ENCODE data around the gene XYLT1. TPM values are rescaled to one million over a fixed set of nuclear protein-coding genes. Genes with fewer than 3 reads are reported as not detected.

XYLT1 gene
- total RNA-seq, 2 experiments from 2014 or later = 59.4 to 60.4 TPM

DNA sequence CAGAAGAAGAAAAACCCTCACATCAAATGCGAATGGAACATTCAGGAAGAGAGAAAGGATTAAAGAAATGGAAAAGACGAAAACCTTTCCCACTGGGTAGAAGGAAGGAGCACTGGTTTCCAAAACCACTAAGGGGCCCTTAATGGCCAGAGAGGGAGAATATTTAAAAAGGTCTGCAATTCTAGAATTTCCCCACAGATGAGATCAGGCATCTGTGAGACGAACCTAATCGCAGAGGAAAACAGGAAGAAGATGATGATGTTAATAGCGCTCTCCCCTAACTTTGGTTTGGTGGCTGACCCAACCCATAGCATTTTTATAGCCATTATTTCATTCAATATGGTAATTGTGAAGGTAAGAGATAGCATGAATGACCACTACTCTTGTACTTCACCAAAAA lies 32.8 kb downstream of the XYLT1 start:
- Mint-ChIP-seq H3K4me1 (ENCODE audit: low read depth) (peaks cover 62% of the 10 kb centered on the region), H3K9me3 (ENCODE audit: insufficient read depth) (no peaks in the 10 kb centered on the region)

DNA sequence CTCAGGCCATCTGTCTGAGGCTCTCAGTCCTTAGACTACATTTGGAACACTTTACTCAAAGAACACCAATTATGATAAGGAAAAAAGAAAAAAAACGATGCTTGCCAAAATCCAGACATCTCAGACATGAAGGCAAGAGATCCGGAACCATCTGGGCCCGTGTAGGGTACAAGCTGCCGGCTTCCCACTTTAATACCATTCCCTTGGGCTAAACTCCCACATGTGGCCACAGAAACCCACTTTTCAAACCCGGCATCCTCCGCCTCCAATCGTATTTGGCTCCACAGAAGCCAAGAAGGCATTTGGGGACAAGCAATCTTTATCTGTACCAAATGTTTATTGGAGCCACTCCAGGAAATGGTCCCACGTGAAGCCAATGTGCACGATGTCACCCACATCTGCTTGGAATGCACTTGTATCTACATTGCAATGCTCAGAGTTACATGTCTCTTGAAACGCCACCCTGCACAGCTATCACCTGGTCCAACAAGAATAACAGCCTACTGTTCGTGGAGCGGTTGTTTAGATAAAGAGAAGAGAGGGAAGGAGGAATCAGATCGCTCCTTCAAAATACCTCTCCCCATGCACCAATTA lies 33.5 kb downstream of the XYLT1 start:
- no peak for ATAC-seq
- DNase-seq = no peak
- POLR2A ChIA-PET = no interaction called here
- Mint-ChIP-seq H3K4me1 (ENCODE audit: low read depth) (peaks cover 56% of the 10 kb centered on the region), H3K9me3 (ENCODE audit: insufficient read depth) (no peaks in the 10 kb centered on the region), H3K36me3 (ENCODE audit: low read depth) (peaks cover 87% of the 10 kb centered on the region), H3K4me3 (no peak overlapping the region), H3K27me3 (ENCODE audit: low read depth) (no peaks in the 10 kb centered on the region), H3K27ac (no peak overlapping the region)
- CTCF ChIA-PET = interaction anchor here (1.1 kb wide), 1 partner anchor 10 kb away, joined by 5 read pairs; no protein-coding TSS in a partner anchor

More for the DNA sequence above, 32.8 kb downstream of the XYLT1 start:
- ChIA-PET POLR2A (no interaction called here), CTCF (no interaction called here)
- no peak overlapping the region for H3K4me3 Mint-ChIP-seq
- no peak for DNase-seq
- H3K36me3 Mint-ChIP-seq (ENCODE audit: low read depth) = peaks cover 92% of the 10 kb centered on the region
- no peaks in the 10 kb centered on the region for H3K27me3 Mint-ChIP-seq (ENCODE audit: low read depth)
- ATAC-seq = no peak
- H3K27ac Mint-ChIP-seq = no peak overlapping the region

DNA sequence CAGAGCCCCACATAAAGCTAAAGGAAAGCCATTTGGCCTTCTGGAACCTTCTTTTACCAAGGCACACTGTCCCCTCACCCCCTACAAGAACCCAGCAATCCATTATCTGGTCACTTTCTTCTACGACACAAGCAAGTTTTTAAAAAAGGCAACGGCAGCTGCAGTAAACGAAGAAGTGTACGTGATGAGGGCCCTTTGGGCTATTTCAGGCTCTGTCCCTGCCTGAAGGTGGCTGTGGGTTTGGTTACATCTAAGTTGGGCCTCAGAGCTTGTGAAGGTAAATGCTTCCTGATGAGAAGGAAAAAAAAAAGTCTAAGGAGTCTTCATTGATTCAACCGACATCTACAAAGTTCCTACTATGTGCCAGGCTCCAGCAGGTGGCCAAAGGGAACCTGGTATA lies 35.4 kb downstream of the XYLT1 start:
- ChIA-PET CTCF (no interaction called here), POLR2A (no interaction called here)
- Mint-ChIP-seq H3K4me1 (ENCODE audit: low read depth) (peaks cover 42% of the 10 kb centered on the region), H3K9me3 (ENCODE audit: insufficient read depth) (no peaks in the 10 kb centered on the region), H3K27ac (no peak overlapping the region), H3K36me3 (ENCODE audit: low read depth) (peaks cover 87% of the 10 kb centered on the region), H3K27me3 (ENCODE audit: low read depth) (no peaks in the 10 kb centered on the region), H3K4me3 (no peak overlapping the region)
- ATAC-seq = no peak
- no peak for DNase-seq

DNA sequence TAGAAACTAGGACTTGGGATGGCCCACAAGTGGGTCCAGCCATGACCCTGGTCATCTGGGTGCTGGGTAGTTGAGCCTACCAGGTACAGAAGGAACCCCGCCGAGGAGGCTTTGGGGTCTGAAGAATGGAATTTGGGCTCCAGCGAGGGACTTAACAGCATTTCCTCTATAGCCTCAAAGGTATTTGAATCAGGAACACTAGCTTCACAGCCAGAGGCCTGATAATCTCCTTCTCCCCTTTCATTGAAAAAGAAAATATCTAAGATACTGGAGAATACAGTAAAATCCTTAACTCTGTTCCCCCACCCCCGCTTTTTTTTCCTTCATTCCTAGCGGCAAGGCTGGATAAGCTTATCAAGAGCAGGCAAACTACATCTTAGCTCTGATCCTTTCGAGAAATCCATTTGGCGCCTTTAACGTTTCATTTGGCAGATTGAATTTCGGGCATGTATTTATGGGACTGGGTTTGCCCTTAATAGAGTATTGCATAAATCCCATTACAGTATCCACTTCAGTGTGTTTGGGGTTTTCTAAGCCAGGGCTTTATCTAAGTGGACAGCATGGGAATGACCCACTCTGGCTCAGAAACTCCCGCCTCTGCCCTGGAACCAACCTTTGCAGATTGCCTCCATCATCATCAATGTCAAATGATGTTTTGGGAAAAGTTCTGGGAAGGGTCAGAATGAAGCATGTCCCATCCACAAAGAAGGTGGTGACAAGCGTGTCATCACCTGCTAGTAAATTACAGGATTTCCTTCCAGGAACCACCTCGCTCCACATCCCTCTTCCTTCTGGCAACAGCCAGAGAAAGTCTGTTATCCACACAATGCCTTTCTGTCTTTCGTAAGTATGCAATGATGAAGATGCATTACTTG lies 36.9 kb downstream of the XYLT1 start:
- POLR2A ChIA-PET = interaction anchor here (1.0 kb wide), 1 partner anchor 17 kb away, joined by 3 read pairs; no protein-coding TSS in a partner anchor
- Mint-ChIP-seq H3K4me3 (no peak overlapping the region), H3K27ac (no peak overlapping the region), H3K36me3 (ENCODE audit: low read depth) (peaks cover 85% of the 10 kb centered on the region), H3K9me3 (ENCODE audit: insufficient read depth) (no peaks in the 10 kb centered on the region), H3K27me3 (ENCODE audit: low read depth) (no peaks in the 10 kb centered on the region), H3K4me1 (ENCODE audit: low read depth) (peaks cover 26% of the 10 kb centered on the region)
- DNase-seq (no peak), ATAC-seq (no peak)
- CTCF ChIA-PET = interaction anchor here (1.0 kb wide), 2 partner anchors 10 to 17 kb away, joined by 3 to 4 read pairs; no protein-coding TSS in a partner anchor

DNA sequence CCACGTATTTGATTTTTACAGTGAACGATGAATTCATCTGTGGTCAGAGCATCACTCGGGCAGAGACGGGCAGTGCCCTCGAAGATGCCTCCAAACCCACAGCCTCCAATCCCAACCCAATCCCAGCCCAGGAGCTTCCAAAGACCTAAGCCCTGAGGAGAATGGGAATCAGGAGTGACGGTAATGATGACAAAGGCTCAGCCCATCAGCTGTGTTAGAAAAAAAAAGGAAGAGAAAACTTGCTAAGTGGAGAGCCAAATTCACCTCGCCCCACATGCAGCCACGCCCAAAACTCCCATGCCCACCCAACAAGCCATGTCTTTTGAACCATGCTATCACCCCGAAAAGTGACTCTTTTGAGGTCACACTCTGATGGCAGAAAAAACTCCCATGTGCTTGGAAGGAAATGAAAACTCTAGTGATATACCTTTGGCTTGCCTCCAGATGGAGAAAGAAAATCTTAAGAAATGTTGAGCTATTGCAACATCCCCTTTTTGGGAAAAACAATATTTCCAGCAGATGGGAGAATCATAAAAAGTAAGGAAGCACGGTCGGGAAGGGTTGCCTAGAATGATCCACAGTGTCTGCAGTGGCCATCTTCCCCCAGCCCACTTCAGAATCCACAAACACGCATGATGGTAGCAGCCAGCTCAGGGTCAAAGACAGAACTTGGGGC lies 37.7 kb downstream of the XYLT1 start:
- Mint-ChIP-seq H3K4me3 (no peak overlapping the region), H3K9me3 (ENCODE audit: insufficient read depth) (no peaks in the 10 kb centered on the region), H3K4me1 (ENCODE audit: low read depth) (peaks cover 19% of the 10 kb centered on the region), H3K27me3 (ENCODE audit: low read depth) (no peaks in the 10 kb centered on the region), H3K27ac (no peak overlapping the region), H3K36me3 (ENCODE audit: low read depth) (peaks cover 83% of the 10 kb centered on the region)
- ATAC-seq = no peak
- no peak for DNase-seq
- ChIA-PET CTCF (interaction anchor here (1.0 kb wide), 2 partner anchors 9 to 16 kb away, joined by 3 to 4 read pairs; no protein-coding TSS in a partner anchor), POLR2A (interaction anchor here (1.0 kb wide), 1 partner anchor 16 kb away, joined by 3 read pairs; no protein-coding TSS in a partner anchor)

DNA sequence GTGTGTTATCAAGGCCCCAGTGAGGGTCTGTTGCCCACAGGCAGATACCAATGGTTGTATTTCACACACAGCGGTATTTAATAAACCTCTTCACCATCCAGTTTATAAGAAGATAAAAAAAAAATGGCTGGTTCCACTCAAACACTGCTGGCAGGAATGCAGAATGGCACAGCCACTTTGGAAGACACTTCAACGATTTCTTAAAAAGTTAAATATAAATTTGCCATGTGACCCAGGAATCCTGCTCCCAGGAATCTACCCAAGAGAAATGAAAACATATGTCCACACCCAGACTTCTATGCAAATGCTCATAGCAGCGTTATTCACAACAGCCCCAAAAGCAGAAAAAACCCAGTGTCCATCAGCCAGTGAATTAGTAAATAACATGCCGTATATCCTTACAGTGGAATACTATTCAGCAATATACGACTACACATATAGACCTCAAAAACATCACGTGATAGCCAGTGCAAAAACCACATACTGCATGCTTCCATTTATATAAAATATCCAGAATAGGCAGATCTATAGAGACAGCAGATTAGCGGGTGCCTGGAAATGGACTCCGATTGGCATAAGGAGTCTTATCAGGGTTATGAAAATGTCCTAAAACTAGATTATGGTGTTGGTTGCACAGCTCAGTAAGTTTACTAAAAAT lies 38.7 kb downstream of the XYLT1 start:
- peaks cover 13% of the 10 kb centered on the region for H3K4me1 Mint-ChIP-seq (ENCODE audit: low read depth)
- no peak for ATAC-seq
- H3K27me3 Mint-ChIP-seq (ENCODE audit: low read depth) = no peaks in the 10 kb centered on the region
- H3K27ac Mint-ChIP-seq = no peak overlapping the region
- POLR2A ChIA-PET = no interaction called here
- no peaks in the 10 kb centered on the region for H3K9me3 Mint-ChIP-seq (ENCODE audit: insufficient read depth)
- no peak for DNase-seq
- CTCF ChIA-PET = no interaction called here
- H3K4me3 Mint-ChIP-seq = no peak overlapping the region
- peaks cover 81% of the 10 kb centered on the region for H3K36me3 Mint-ChIP-seq (ENCODE audit: low read depth)

DNA sequence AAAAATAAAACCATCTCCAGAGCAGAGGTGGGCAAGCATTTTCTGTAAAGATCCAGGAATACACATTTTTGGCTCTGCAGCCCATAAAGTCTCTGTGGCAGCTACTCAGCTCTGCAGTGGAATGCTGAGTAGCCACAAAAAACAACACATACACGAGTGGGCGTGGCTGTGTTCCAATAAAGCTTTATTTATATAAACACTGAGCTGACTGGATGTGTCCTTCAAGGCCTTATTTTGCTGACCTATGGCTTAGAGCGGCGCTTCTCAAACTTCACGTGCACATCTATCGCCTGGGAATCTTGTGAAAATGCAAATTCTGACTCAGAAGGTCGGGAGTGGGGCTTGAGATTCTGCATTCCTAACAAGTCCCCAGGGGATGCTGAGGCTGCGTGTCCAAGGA lies 39.7 kb downstream of the XYLT1 start:
- DNase-seq (no peak), ATAC-seq (no peak)
- ChIA-PET CTCF (no interaction called here), POLR2A (no interaction called here)
- Mint-ChIP-seq H3K36me3 (ENCODE audit: low read depth) (peaks cover 79% of the 10 kb centered on the region), H3K27me3 (ENCODE audit: low read depth) (no peaks in the 10 kb centered on the region), H3K4me1 (ENCODE audit: low read depth) (peaks cover 14% of the 10 kb centered on the region), H3K4me3 (no peak overlapping the region), H3K27ac (no peak overlapping the region), H3K9me3 (ENCODE audit: insufficient read depth) (no peaks in the 10 kb centered on the region)

DNA sequence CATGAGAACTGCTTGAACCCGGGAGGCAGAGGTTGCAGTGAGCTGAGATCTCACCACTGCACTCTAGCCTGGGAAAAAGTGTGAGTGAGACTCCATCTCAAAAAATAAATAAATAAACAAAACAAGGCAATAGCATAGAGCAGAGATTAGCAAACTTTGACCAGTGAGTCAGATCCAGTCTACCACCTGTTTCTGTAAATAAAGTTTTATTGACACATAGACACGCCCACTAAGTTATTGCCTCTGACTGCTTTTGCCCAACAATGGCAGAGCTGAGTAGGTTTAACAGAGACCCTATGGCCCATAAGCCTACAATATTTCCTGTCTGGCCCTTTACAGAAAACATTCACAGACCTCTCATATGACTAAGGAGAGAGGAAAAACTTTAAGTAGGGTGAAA lies 44.3 kb downstream of the XYLT1 start:
- no peak for DNase-seq
- H3K27me3 Mint-ChIP-seq (ENCODE audit: low read depth) = no peaks in the 10 kb centered on the region
- POLR2A ChIA-PET = no interaction called here
- no peak overlapping the region for H3K4me3 Mint-ChIP-seq
- H3K9me3 Mint-ChIP-seq (ENCODE audit: insufficient read depth) = no peaks in the 10 kb centered on the region
- peaks cover 65% of the 10 kb centered on the region for H3K36me3 Mint-ChIP-seq (ENCODE audit: low read depth)
- no peak overlapping the region for H3K27ac Mint-ChIP-seq
- H3K4me1 Mint-ChIP-seq (ENCODE audit: low read depth) = peaks cover 30% of the 10 kb centered on the region
- CTCF ChIA-PET = no interaction called here
- ATAC-seq = no peak

DNA sequence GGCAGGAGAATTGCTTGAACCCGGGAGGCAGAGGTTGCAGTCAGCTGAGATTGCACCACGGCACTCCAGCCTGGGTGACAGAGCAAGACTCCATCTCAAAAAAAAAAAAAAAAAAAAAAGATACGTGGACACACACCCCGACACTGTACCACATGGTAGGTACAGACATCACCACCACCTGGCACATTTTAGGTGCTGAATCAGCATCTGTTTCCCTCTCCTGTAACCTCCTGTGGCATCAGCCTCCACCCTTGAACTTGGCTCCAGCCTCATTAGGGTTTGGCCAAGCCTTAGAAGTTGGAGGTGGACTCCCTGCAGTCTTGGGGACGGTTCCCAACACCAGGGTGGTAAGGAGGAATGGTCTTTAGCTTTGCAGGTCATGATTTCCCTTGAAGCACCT lies 46.0 kb downstream of the XYLT1 start:
- H3K9me3 Mint-ChIP-seq (ENCODE audit: insufficient read depth) = no peaks in the 10 kb centered on the region
- ChIA-PET CTCF (interaction anchor here (1.0 kb wide), 1 partner anchor 43 kb away, joined by 3 read pairs; no protein-coding TSS in a partner anchor), POLR2A (no interaction called here)
- H3K27me3 Mint-ChIP-seq (ENCODE audit: low read depth) = no peaks in the 10 kb centered on the region
- peaks cover 36% of the 10 kb centered on the region for H3K4me1 Mint-ChIP-seq (ENCODE audit: low read depth)
- DNase-seq (no peak), ATAC-seq (no peak)
- H3K27ac Mint-ChIP-seq = no peak overlapping the region
- peaks cover 63% of the 10 kb centered on the region for H3K36me3 Mint-ChIP-seq (ENCODE audit: low read depth)
- H3K4me3 Mint-ChIP-seq = no peak overlapping the region

- CTCF ChIA-PET = interaction anchor here (0.9 to 1.4 kb wide), 2 partner anchors 10 to 44 kb away, joined by 3 read pairs; no protein-coding TSS in a partner anchor
- POLR2A ChIA-PET = no interaction called here
Observed at GRCh38 chr16:17423221-17423620, 47.5 kb downstream of the XYLT1 start.

DNA sequence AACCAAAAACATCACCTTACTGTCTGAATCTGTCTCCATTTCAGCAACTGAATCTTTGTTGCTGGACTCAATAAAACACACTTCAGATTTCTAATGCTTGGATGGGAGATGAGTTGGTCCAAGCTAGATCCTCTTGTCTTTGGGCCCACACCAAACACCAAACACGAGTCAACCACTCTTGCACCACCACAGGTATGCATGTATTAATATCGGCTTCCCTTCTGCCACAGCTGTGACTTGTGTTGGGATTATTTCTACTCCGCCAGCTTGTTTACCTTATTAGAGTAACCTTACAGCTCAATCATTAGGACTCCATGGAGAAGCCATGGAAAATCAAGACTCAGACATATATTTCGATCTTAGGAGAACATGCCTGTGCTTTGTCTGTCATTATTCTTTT lies 49.9 kb downstream of the XYLT1 start:
- no peak overlapping the region for H3K27ac Mint-ChIP-seq

More at GRCh38 chr16:17423221-17423620, 47.5 kb downstream of the XYLT1 start:
- Mint-ChIP-seq H3K4me3 (no peak overlapping the region), H3K4me1 (ENCODE audit: low read depth) (peaks cover 36% of the 10 kb centered on the region), H3K9me3 (ENCODE audit: insufficient read depth) (no peaks in the 10 kb centered on the region), H3K36me3 (ENCODE audit: low read depth) (peaks cover 52% of the 10 kb centered on the region), H3K27ac (no peak overlapping the region), H3K27me3 (ENCODE audit: low read depth) (no peaks in the 10 kb centered on the region)
- DNase-seq = no peak
- ATAC-seq = no peak

More for the DNA sequence above, 49.9 kb downstream of the XYLT1 start:
- DNase-seq = no peak
- no peaks in the 10 kb centered on the region for H3K27me3 Mint-ChIP-seq (ENCODE audit: low read depth)
- no peak for ATAC-seq
- H3K36me3 Mint-ChIP-seq (ENCODE audit: low read depth) = peaks cover 50% of the 10 kb centered on the region
- H3K9me3 Mint-ChIP-seq (ENCODE audit: insufficient read depth) = no peaks in the 10 kb centered on the region
- ChIA-PET POLR2A (no interaction called here), CTCF (no interaction called here)
- H3K4me3 Mint-ChIP-seq = no peak overlapping the region
- H3K4me1 Mint-ChIP-seq (ENCODE audit: low read depth) = peaks cover 52% of the 10 kb centered on the region

Data from activated CD8-positive, alpha-beta T cell treated with anti-CD3 and anti-CD28 coated beads, Interleukin-2, amount 10 ng/mL, durations not matched to agents 7 days and 5 days (primary cell).